K562 (cell line): Measurements from ENCODE around the gene SORCS2. TPM values are rescaled to one million over a fixed set of nuclear protein-coding genes. Genes with fewer than 3 reads are reported as not detected.

Experiments used
- SP1 ChIP-seq: sonication (generic); formaldehyde crosslinking; IDR thresholded peaks from 2 replicates; pipeline ENCODE4 v1.8.1; 2022; ENCODE audit warnings: mild to moderate bottlenecking, missing genetic modification reagents
- STAT6 ChIP-seq: sonication (generic); formaldehyde crosslinking; IDR thresholded peaks from 2 replicates; pipeline ENCODE4 v1.8.1; 2023; ENCODE audit warnings: mild to moderate bottlenecking, missing genetic modification reagents
- ZNF586 ChIP-seq: fragments of 450-650 bp; formaldehyde crosslinking; conservative IDR thresholded peaks from 2 replicates; pipeline ENCODE4 v1.4.0; 2020; ENCODE audit warnings: mild to moderate bottlenecking, moderate library complexity
- polyA plus RNA-seq, 8 experiments: library from polyadenylated mRNA; depleted of rRNA in 4 of 8; stranded (reverse) in 5 of 8; unstranded in 3 of 8; fragments of >200 nt; fragmentation: Nextera tagmentation in 2 of 8; fragmentation: Illumina TruSeq in 1 of 8; extraction: Ambion mirVana in 2 of 8; extraction: Trizol in 1 of 8; gene quantifications; 2 replicates each; pipeline versions ENCODE4 v1.2.1 to v1.2.3, GENCODE V29; 2011 to 2014; ENCODE audit warnings: inconsistent platforms in 1 of 8, missing spikeins in 1 of 8
- total RNA-seq, 7 experiments: library from RNA; depleted of rRNA in 6 of 7; stranded (reverse); fragments of >200 nt in 6 of 7; fragmentation: Illumina TruSeq in 2 of 7; extraction: Trizol in 2 of 7; gene quantifications; 2 replicates each; pipeline versions ENCODE4 v1.2.1 to v1.2.3, GENCODE V29; 2011 to 2021; ENCODE audit warnings: low replicate concordance in 1 of 7
- TF ChIP-seq, protein P1 (sequence below), 2 experiments: IDR thresholded peaks in 1 of 2; conservative IDR thresholded peaks in 1 of 2; 2 replicates each; pipeline ENCODE4 v1.6.1; 2016; ENCODE audit warnings: low read depth in 2 of 2, mild to moderate bottlenecking in 1 of 2, missing compliant biosample characterization in 1 of 2, missing genetic modification characterization in 1 of 2, moderate library complexity in 1 of 2

SORCS2 gene
- total and polyA plus RNA-seq, 9 of the 15 experiments (the other 6 are each of a cell fraction or from before 2014, with no cell fraction given) = not detected

- TF ChIP-seq, protein P1, sequence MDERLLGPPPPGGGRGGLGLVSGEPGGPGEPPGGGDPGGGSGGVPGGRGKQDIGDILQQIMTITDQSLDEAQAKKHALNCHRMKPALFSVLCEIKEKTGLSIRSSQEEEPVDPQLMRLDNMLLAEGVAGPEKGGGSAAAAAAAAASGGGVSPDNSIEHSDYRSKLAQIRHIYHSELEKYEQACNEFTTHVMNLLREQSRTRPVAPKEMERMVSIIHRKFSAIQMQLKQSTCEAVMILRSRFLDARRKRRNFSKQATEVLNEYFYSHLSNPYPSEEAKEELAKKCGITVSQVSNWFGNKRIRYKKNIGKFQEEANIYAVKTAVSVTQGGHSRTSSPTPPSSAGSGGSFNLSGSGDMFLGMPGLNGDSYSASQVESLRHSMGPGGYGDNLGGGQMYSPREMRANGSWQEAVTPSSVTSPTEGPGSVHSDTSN (CRISPR knock-in tag; IDR thresholded peaks at IDR 0.05; ENCODE audit: low read depth) = no peak
- TF ChIP-seq, protein P1 (tag; conservative IDR thresholded peaks at IDR 0.05; ENCODE audit: low read depth) = no peak
- no peak for TF ChIP-seq SP1 (CRISPR knock-in tag)
- no peak for TF ChIP-seq ZNF586 (CRISPR knock-in tag)
- TF ChIP-seq STAT6 = no peak
Measured at GRCh38 chr4:7677799-7678301, 485.5 kb downstream of the SORCS2 start (continued).
